Thyroid gland (tissue), 4 donors: Measurements from ENCODE around the gene CACNA1A. TPM values are rescaled to one million over a fixed set of nuclear protein-coding genes. Genes with fewer than 3 reads are reported as not detected.

Experiments used
- DNase-seq, 2 donors: peaks; one replicate each; pipeline ENCODE4 v3.0.0-alpha.2; 2019
- H3K27ac ChIP-seq, 3 donors: fragments of 200-600 bp; sonication (generic); 1 replicate in 2 of 3; 2 replicates in 1 of 3; pipeline ENCODE4 v1.5.1; 2016 to 2019; ENCODE audit warnings: mild to moderate bottlenecking in 1 of 3, moderate library complexity in 1 of 3
- H3K27me3 ChIP-seq: fragments of 200-600 bp; sonication (generic); one replicate; pipeline ENCODE4 v1.5.1; 2019
- H3K36me3 ChIP-seq, 2 donors: fragments of 200-600 bp; sonication (generic); one replicate each; pipeline ENCODE4 v1.5.1; 2016 to 2019
- H3K4me1 ChIP-seq, 2 donors: fragments of 200-600 bp; sonication (generic); one replicate each; pipeline ENCODE4 v1.5.1; 2017 to 2019
- H3K4me3 ChIP-seq, 3 donors: fragments of 200-600 bp; sonication (generic); replicated peaks in 1 of 3; 1 replicate in 2 of 3; 2 replicates in 1 of 3; pipeline ENCODE4 v1.5.1; 2016; ENCODE audit warnings: mild to moderate bottlenecking in 1 of 3
- H3K9me3 ChIP-seq: fragments of 200-600 bp; sonication (generic); one replicate; pipeline ENCODE4 v1.5.1; 2017
- CTCF ChIP-seq, 6 experiments: fragments of 200-600 bp in 3 of 6; fragments of 450-650 bp in 3 of 6; sonication (generic) in 3 of 6; IDR thresholded peaks; one replicate each; pipeline ENCODE4 v1.5.1; 2016 to 2019; ENCODE audit warnings: antibody characterized with exemption in 6 of 6, mild to moderate bottlenecking in 2 of 6, inconsistent platforms in 1 of 6, moderate library complexity in 1 of 6
- POLR2A ChIP-seq, 2 donors: fragments of 450-650 bp; IDR thresholded peaks; one replicate each; pipeline ENCODE4 v1.6.1; 2017; ENCODE audit warnings: antibody characterized with exemption in 2 of 2, mild to moderate bottlenecking in 2 of 2, moderate library complexity in 1 of 2
- WGBS, 2 donors: methylation state at CpG; one replicate each; pipeline ENCODE4 v1.1.5; 2017; 5-methylcytosine and 5-hydroxymethylcytosine counted together
- intact Hi-C: fragments of 100-400 bp; cut with DNase I; formaldehyde crosslinking; loops from one replicate; pipeline ENCODE4 v1.15.1; 2023
- total RNA-seq, 4 donors: library from RNA; depleted of rRNA; stranded (reverse); fragments of >200 nt; gene quantifications; one replicate each; pipeline ENCODE4 v1.2.3, GENCODE V29; 2016

The CACNA1A gene
- total RNA-seq, 4 donors from 2014 or later = 0.27 to 2.5 (median 0.80) TPM

- WGBS, 2 donors = 32 to 44% methylated on average over 16 to 17 of the region's 24 CpGs
- DNase-seq = no peak
- H3K27ac ChIP-seq = no peak overlapping the region
Observed at GRCh38 chr19:13281567-13282291, 224.6 kb downstream of the CACNA1A start.

GRCh38 chr19:13277104-13277809 is 229.0 kb downstream of the CACNA1A start:
- Histone ChIP-seq H3K4me1 (no peaks in the 10 kb centered on the region), H3K36me3 (no peaks in the 10 kb centered on the region), H3K27ac (no peak overlapping the region), H3K27me3 (no peaks in the 10 kb centered on the region), H3K4me3 (no peak overlapping the region), H3K9me3 (no peaks in the 10 kb centered on the region)
- peak; percentile 16 to 34 for DNase-seq
- WGBS, 2 donors = 49 to 52% methylated on average over 17 of the region's 17 CpGs
- TF ChIP-seq CTCF (IDR thresholded peaks at IDR 0.05) = peak; percentile 28 to 68 (median 58)
- no peak for TF ChIP-seq POLR2A (IDR thresholded peaks at IDR 0.05)
- intact Hi-C loops = loop anchor here (5.0 to 10.0 kb wide), 2 partner anchors 310 to 598 kb away; partner anchors contain the start of gene NANOS3

More at GRCh38 chr19:13281567-13282291, 224.6 kb downstream of the CACNA1A start:
- Histone ChIP-seq H3K9me3 (no peaks in the 10 kb centered on the region), H3K4me1 (no peaks in the 10 kb centered on the region), H3K27me3 (no peaks in the 10 kb centered on the region), H3K36me3 (no peaks in the 10 kb centered on the region), H3K4me3 (no peak overlapping the region)
- no peak for TF ChIP-seq CTCF (IDR thresholded peaks at IDR 0.05)
- TF ChIP-seq POLR2A (IDR thresholded peaks at IDR 0.05) = no peak
- intact Hi-C loops = no loop called here

GRCh38 chr19:13275016-13275722 is 231.1 kb downstream of the CACNA1A start:
- WGBS, 2 donors = 78 to 79% methylated on average over 10 of the region's 10 CpGs
- no peaks in the 10 kb centered on the region for H3K27me3 ChIP-seq
- no peaks in the 10 kb centered on the region for H3K4me1 ChIP-seq
- no peak for TF ChIP-seq POLR2A (IDR thresholded peaks at IDR 0.05)
- no peak overlapping the region for H3K27ac ChIP-seq
- H3K36me3 ChIP-seq = no peaks in the 10 kb centered on the region
- H3K9me3 ChIP-seq = no peaks in the 10 kb centered on the region
- intact Hi-C loops = loop anchor here (5.0 to 10.0 kb wide), 2 partner anchors 312 to 600 kb away; partner anchors contain the start of gene NANOS3
- no peak overlapping the region for H3K4me3 ChIP-seq
- DNase-seq = no peak

GRCh38 chr19:13270514-13271105 is 235.7 kb downstream of the CACNA1A start:
- WGBS, 2 donors = 96 to 97% methylated on average over 3 to 5 of the region's 5 CpGs
- intact Hi-C loops = loop anchor here (10.0 kb wide), 1 partner anchor 604 kb away; the partner anchor contains the start of gene NANOS3

More at GRCh38 chr19:13270514-13271105, 235.7 kb downstream of the CACNA1A start:
- H3K27me3 ChIP-seq = no peaks in the 10 kb centered on the region
- H3K4me3 ChIP-seq = no peak overlapping the region
- H3K9me3 ChIP-seq = no peaks in the 10 kb centered on the region
- no peaks in the 10 kb centered on the region for H3K36me3 ChIP-seq
- TF ChIP-seq POLR2A (IDR thresholded peaks at IDR 0.05) (no peak), CTCF (IDR thresholded peaks at IDR 0.05) (no peak)
- DNase-seq = no peak
- no peaks in the 10 kb centered on the region for H3K4me1 ChIP-seq
- H3K27ac ChIP-seq = no peak overlapping the region
